Endothelial cell of umbilical vein (primary cell): ENCODE results near the gene SHISA9. TPM values are rescaled to one million over a fixed set of nuclear protein-coding genes. Genes with fewer than 3 reads are reported as not detected.

Source experiments
- BruUV-seq: library from RNA; stranded (reverse); fragments of 400-500 nt; replicated peaks from 2 replicates; lab custom pipeline; 2021; lab: Mats Ljungman, UMichigan
- CTCF ChIA-PET: fragments of 300-600, 350-600 bp; sonication (Branson Sonifier 250); formaldehyde crosslinking; loops from one replicate; lab custom pipeline; 2021; ENCODE audit warnings: antibody characterized with exemption, inconsistent platforms; lab: Charles Lee
- POLR2A ChIA-PET: fragments of 300-600, 350-600 bp; sonication (Branson Sonifier 250); formaldehyde crosslinking; loops from one replicate; lab custom pipeline; 2021; ENCODE audit warnings: antibody characterized with exemption, inconsistent platforms; lab: Charles Lee
- DNase-seq: peaks from one replicate; pipeline ENCODE4 v3.0.0-alpha.2; 2011; ENCODE audit warnings: low read depth, low spot score
- FAIRE-seq: peaks from 2 replicates; lab custom pipeline; 2011; peaks lifted over from hg19 to GRCh38; lab: Jason Lieb, UNC
- H2AFZ ChIP-seq: 2 replicates; pipeline ENCODE4 v1.6.0; 2012; ENCODE audit warnings: low read depth, low read length, control low read depth, inconsistent platforms
- H3K27ac ChIP-seq: 2 replicates; pipeline ENCODE4 v1.5.1; 2011; ENCODE audit warnings: low read depth, mild to moderate bottlenecking, control low read depth, low read length, moderate library complexity; ENCODE audit not compliant: insufficient read depth
- H3K27me3 ChIP-seq, 2 experiments: 2 replicates each; pipeline versions ENCODE4 v1.6.0 to v1.6.1; 2011; ENCODE audit warnings: low read length in 2 of 2, mixed read lengths in 1 of 2; ENCODE audit not compliant: control insufficient read depth in 2 of 2, insufficient read depth in 2 of 2
- H3K36me3 ChIP-seq, 2 experiments: 2 replicates in 1 of 2; 3 replicates in 1 of 2; pipeline ENCODE4 v1.5.1; 2011; ENCODE audit warnings: low read length in 2 of 2, mild to moderate bottlenecking in 1 of 2, moderate library complexity in 1 of 2; ENCODE audit not compliant: control insufficient read depth in 2 of 2, insufficient read depth in 2 of 2; ENCODE audit errors: extremely low read depth in 1 of 2
- H3K4me1 ChIP-seq: 3 replicates; pipeline ENCODE4 v1.5.1; 2011; ENCODE audit warnings: mild to moderate bottlenecking, low read length; ENCODE audit not compliant: control insufficient read depth, insufficient read depth; ENCODE audit errors: extremely low read depth
- H3K4me2 ChIP-seq: 2 replicates; pipeline ENCODE4 v1.6.1; 2011; ENCODE audit warnings: low read length, control low read depth, mixed read lengths; ENCODE audit not compliant: insufficient read depth
- H3K4me3 ChIP-seq, 3 experiments: fragments of 200-600 bp in 1 of 3; sonication (generic), shearing (Covaris generic) in 1 of 3; replicated peaks in 1 of 3; 2 replicates each; pipeline ENCODE4 v1.5.1; 2011 to 2016; ENCODE audit warnings: control low read depth in 3 of 3, low read length in 3 of 3, mild to moderate bottlenecking in 2 of 3, inconsistent platforms in 1 of 3, low read depth in 1 of 3, moderate library complexity in 1 of 3; ENCODE audit not compliant: insufficient read depth in 1 of 3
- H3K79me2 ChIP-seq: 2 replicates; pipeline ENCODE4 v1.6.0; 2012; ENCODE audit warnings: low read length, inconsistent platforms; ENCODE audit not compliant: control insufficient read depth, insufficient read depth
- H3K9ac ChIP-seq: replicated peaks from 2 replicates; pipeline ENCODE3; 2011; ENCODE audit warnings: low read length, control low read depth; ENCODE audit not compliant: insufficient read depth; ENCODE audit errors: extremely low read depth
- H3K9me1 ChIP-seq: replicated peaks from 3 replicates; pipeline ENCODE4 v1.6.0; 2011; ENCODE audit warnings: mild to moderate bottlenecking, low read length; ENCODE audit not compliant: control insufficient read depth, insufficient read depth; ENCODE audit errors: extremely low read depth
- H3K9me3 ChIP-seq: replicated peaks from 2 replicates; pipeline ENCODE4 v1.5.1; 2012; ENCODE audit warnings: low read length, inconsistent platforms; ENCODE audit not compliant: control insufficient read depth, insufficient read depth
- H4K20me1 ChIP-seq: replicated peaks from 2 replicates; pipeline ENCODE3; 2011; ENCODE audit warnings: mild to moderate bottlenecking, low read length; ENCODE audit not compliant: control insufficient read depth, insufficient read depth; ENCODE audit errors: extremely low read depth
- EZH2 ChIP-seq: IDR thresholded peaks from 2 replicates; pipeline ENCODE4 v1.6.1; 2012; ENCODE audit warnings: borderline replicate concordance, low read depth, mild to moderate bottlenecking, moderate library complexity, low read length, inconsistent platforms; ENCODE audit not compliant: severe bottlenecking
- FOS ChIP-seq: IDR thresholded peaks from 2 replicates; pipeline ENCODE4 v1.6.1; 2011; ENCODE audit warnings: mild to moderate bottlenecking, low read length, moderate library complexity, borderline replicate concordance; ENCODE audit not compliant: insufficient read depth
- GATA2 ChIP-seq: IDR thresholded peaks from 2 replicates; pipeline ENCODE4 v1.7.0; 2011; ENCODE audit warnings: low read depth, mild to moderate bottlenecking, moderate library complexity, mixed read lengths, low read length; ENCODE audit not compliant: insufficient read length, insufficient read depth
- JUN ChIP-seq: IDR thresholded peaks from 2 replicates; pipeline ENCODE4 v1.6.1; 2011; ENCODE audit warnings: borderline replicate concordance, low read depth; ENCODE audit not compliant: insufficient read length, insufficient read depth
- MYC ChIP-seq: IDR thresholded peaks from one replicate; pipeline ENCODE4 v1.6.1; 2011; ENCODE audit warnings: mild to moderate bottlenecking, low read depth, low read length
- POLR2A ChIP-seq: IDR thresholded peaks from 2 replicates; pipeline ENCODE4 v1.6.1; 2012; ENCODE audit warnings: low read depth, mild to moderate bottlenecking, control low read depth, low read length
- POLR2AphosphoS5 ChIP-seq: IDR thresholded peaks from 2 replicates; pipeline ENCODE4 v1.6.1; 2012; ENCODE audit warnings: low read depth, mild to moderate bottlenecking, control low read depth, low read length, moderate library complexity; ENCODE audit not compliant: insufficient read depth
- dilution Hi-C: fragments of 300-500 bp; cut with MboI; formaldehyde crosslinking; loops from one replicate; pipeline ENCODE4 v1.15.0; 2019; ENCODE audit warnings: low sequenced_read_pairs; ENCODE audit not compliant: extremely low pct_ligation_motif_present
- intact Hi-C: fragments of 100-400 bp; cut with micrococcal nuclease; formaldehyde crosslinking; loops from one replicate; pipeline ENCODE4 v1.10.0; 2022
- polyA plus RNA-seq, 4 experiments: library from polyadenylated mRNA; depleted of rRNA in 3 of 4; stranded (reverse) in 3 of 4; unstranded in 1 of 4; fragments of >200 nt; gene quantifications; 2 replicates each; pipeline versions ENCODE4 v1.2.1 to v1.2.3, GENCODE V29; 2011 to 2012; ENCODE audit warnings: missing spikeins in 1 of 4
- total RNA-seq: library from RNA; stranded (reverse); gene quantifications from 2 replicates; pipeline ENCODE4 v1.2.3, GENCODE V29; 2021
- TF ChIP-seq, protein P1 (sequence below): IDR thresholded peaks from 2 replicates; pipeline ENCODE4 v1.6.1; 2011; ENCODE audit not compliant: insufficient read depth, insufficient read length
- TF ChIP-seq, protein P2 (sequence below), 2 donors: IDR thresholded peaks; 1 replicate in 1 of 2; 2 replicates in 1 of 2; pipeline ENCODE4 v1.5.1; 2011; ENCODE audit warnings: low read length in 2 of 2, mild to moderate bottlenecking in 2 of 2, moderate library complexity in 2 of 2, control low read depth in 1 of 2, inconsistent platforms in 1 of 2, low read depth in 1 of 2; ENCODE audit not compliant: insufficient read depth in 1 of 2; ENCODE audit errors: extremely low read depth in 1 of 2

Gene SHISA9
- total and polyA plus RNA-seq, 2 donors (not counting 3 experiments of a cell fraction or from before 2014, with no cell fraction given) = not detected

DNA sequence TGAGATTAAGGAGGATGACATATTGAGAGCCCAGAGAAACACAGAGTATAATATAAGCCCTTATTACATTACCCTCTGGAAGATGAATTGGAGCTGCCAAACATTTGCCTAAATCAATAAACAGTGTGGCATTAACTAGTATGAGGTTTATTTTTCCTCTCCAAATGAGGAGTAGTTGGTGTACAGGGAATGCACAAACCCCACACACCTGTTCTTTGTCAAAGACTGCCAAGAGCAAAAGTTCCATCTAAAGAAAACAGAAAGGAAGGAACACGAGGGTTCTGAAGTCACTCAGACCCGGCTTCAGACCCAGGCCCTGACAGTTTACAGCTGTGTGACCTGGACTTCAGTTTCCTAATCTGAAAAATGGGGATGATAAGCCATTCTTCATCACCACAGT is 138.1 kb downstream of the SHISA9 start:
- POLR2A ChIA-PET = no interaction called here
- no peaks in the 10 kb centered on the region for H3K36me3 ChIP-seq
- no peaks in the 10 kb centered on the region for H3K27me3 ChIP-seq
- no peaks in the 10 kb centered on the region for H3K9me1 ChIP-seq
- intact Hi-C loops = no loop called here
- no peak overlapping the region for H2AFZ ChIP-seq
- CTCF ChIA-PET = no interaction called here
- no peak overlapping the region for H3K9ac ChIP-seq
- H3K4me2 ChIP-seq = no peak overlapping the region
- DNase-seq (no peak), FAIRE-seq (no peak)
- no peaks in the 10 kb centered on the region for H4K20me1 ChIP-seq
- no peak overlapping the region for H3K4me3 ChIP-seq
- H3K4me1 ChIP-seq = no peaks in the 10 kb centered on the region
- H3K27ac ChIP-seq = no peak overlapping the region
- no peak for TF ChIP-seq POLR2A
- no peak for TF ChIP-seq GATA2
- TF ChIP-seq, protein P1, sequence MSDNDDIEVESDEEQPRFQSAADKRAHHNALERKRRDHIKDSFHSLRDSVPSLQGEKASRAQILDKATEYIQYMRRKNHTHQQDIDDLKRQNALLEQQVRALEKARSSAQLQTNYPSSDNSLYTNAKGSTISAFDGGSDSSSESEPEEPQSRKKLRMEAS = no peak
- TF ChIP-seq FOS = no peak
- no peak for TF ChIP-seq EZH2
- TF ChIP-seq JUN = no peak
- no peak for TF ChIP-seq MYC
- TF ChIP-seq, protein P2, sequence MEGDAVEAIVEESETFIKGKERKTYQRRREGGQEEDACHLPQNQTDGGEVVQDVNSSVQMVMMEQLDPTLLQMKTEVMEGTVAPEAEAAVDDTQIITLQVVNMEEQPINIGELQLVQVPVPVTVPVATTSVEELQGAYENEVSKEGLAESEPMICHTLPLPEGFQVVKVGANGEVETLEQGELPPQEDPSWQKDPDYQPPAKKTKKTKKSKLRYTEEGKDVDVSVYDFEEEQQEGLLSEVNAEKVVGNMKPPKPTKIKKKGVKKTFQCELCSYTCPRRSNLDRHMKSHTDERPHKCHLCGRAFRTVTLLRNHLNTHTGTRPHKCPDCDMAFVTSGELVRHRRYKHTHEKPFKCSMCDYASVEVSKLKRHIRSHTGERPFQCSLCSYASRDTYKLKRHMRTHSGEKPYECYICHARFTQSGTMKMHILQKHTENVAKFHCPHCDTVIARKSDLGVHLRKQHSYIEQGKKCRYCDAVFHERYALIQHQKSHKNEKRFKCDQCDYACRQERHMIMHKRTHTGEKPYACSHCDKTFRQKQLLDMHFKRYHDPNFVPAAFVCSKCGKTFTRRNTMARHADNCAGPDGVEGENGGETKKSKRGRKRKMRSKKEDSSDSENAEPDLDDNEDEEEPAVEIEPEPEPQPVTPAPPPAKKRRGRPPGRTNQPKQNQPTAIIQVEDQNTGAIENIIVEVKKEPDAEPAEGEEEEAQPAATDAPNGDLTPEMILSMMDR (IDR thresholded peaks at IDR 0.05; ENCODE audit: extremely low read depth in 1 of 2, insufficient read depth in 1 of 2, low read depth in 1 of 2, low read length in 2 of 2) = no peak
- TF ChIP-seq POLR2AphosphoS5 = no peak
- H3K9me3 ChIP-seq = peaks cover 2% of the 10 kb centered on the region
- H3K79me2 ChIP-seq = no peaks in the 10 kb centered on the region
- BruUV-seq = no TSS peak
- dilution Hi-C loops = no loop called here
